Stimulated activated CD8-positive, alpha-beta memory T cell treated with anti-CD3 and anti-CD28 coated beads, Interleukin-2, amount 100 ng/mL, for 1 hour (primary cell): ENCODE measurements around the gene ADGRE1.
"Not testable (repeated sequence)": the region's sequence is repeated elsewhere in the genome, so short reads cannot be mapped to it uniquely, and the experiment has no call there.

Source experiments
- DNase-seq, 2 donors: peaks; one replicate each; pipeline ENCODE4 v3.0.0-alpha.2; 2020; ENCODE audit warnings: low read depth in 2 of 2

Gene ADGRE1, protein sequence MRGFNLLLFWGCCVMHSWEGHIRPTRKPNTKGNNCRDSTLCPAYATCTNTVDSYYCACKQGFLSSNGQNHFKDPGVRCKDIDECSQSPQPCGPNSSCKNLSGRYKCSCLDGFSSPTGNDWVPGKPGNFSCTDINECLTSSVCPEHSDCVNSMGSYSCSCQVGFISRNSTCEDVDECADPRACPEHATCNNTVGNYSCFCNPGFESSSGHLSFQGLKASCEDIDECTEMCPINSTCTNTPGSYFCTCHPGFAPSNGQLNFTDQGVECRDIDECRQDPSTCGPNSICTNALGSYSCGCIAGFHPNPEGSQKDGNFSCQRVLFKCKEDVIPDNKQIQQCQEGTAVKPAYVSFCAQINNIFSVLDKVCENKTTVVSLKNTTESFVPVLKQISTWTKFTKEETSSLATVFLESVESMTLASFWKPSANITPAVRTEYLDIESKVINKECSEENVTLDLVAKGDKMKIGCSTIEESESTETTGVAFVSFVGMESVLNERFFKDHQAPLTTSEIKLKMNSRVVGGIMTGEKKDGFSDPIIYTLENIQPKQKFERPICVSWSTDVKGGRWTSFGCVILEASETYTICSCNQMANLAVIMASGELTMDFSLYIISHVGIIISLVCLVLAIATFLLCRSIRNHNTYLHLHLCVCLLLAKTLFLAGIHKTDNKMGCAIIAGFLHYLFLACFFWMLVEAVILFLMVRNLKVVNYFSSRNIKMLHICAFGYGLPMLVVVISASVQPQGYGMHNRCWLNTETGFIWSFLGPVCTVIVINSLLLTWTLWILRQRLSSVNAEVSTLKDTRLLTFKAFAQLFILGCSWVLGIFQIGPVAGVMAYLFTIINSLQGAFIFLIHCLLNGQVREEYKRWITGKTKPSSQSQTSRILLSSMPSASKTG

DNA sequence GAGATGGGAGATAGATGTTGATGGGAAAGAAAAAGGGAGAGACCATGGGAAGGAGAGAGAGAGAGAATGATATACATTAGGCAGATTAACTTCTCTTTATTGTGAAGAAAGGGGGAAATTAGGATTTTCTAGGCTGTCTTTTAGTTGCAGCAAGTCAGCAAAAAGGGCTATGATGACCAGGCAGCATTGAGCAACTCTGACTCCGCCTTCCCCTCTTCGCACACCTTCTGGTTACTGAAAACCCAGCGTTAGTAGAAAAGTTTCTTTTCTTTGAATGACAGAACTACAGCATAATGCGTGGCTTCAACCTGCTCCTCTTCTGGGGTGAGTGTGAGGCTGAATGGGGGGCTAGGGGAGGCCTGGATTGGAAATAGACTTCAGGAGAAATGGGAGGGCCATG lies at the start of gene ADGRE1:
Gene ADGRE1 (plus strand): TSS at position 264 of the 400 bp plus-strand sequence. CDS start 30 bp downstream, at position 294.
- no peak for DNase-seq

DNA sequence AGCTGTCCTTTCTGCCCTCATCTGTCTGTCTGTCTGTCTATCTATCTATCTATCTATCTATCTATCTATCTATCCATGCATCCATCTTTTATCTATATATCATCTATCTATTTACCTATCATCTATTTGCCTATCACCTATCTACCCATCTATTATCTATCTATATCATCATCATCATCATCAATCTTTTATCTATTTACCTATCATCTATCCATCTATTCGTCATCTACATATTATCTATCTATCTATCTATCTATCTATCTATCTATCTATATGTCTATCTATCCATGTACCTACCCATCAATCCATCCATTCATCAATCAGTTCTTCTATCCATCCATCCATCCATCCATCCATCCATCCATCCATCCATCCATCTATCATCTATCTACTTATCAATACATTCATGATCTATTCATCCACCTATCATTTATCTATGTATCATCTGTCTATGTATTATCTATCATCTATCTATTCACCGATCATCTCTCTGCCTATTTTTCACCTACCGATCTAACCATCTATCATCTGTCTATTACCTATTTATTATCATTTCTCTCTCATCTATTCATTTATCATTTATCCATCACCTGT lies 49.2 kb upstream of the ADGRE1 start:
- DNase-seq: no peak

DNA sequence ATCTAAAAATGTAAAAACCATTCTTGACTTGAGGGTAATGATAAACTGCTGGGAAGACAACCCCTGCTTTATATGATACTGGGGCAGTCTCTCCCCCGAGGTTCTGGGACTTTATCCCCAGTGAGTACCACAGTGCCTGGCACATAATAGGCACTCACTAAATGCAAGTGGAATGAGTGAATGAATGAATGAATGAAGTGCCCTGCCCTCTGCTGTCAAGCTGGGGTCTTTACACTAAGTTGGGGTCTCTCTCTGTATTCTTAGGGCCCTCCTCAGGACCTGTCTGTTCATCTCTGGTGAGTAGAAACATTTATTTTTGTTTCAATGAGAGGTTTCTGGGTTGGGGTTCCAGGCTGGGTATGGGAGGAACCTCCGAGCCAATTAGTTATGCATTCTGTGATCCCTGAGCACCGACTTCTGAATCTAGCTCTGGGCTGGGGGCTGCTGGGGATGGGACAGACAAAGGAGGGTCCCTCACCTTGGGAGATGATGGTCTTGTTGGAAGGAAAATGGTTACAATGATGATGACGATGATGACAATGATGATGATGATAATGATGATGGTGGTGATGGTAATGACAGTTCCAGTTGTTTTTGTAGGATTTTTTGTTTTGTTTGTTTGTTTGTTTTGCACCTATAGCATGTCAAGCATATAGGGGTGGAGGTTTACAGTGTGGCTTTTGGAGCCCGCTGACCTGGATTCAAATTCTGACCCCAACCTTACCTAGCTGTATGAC lies 44.3 kb upstream of the ADGRE1 start:
- DNase-seq: no peak

DNA sequence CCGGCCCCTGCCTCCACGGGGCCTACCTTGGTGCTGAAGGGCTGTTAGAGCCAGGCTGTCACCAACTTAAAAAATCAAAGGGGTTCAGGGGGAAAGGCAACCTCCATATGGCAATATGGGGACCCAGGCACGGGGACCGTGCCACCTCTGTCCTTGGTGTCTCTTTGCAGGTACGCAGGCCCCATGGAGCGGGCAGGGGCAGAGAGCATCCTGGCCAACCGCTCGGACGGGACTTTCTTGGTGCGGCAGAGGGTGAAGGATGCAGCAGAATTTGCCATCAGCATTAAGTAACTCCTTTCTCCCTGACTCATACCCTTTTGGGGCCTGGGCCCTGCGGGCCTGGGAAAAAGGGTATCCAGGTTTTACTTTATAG lies 39.6 kb upstream of the ADGRE1 start:
- DNase-seq: no peak

DNA sequence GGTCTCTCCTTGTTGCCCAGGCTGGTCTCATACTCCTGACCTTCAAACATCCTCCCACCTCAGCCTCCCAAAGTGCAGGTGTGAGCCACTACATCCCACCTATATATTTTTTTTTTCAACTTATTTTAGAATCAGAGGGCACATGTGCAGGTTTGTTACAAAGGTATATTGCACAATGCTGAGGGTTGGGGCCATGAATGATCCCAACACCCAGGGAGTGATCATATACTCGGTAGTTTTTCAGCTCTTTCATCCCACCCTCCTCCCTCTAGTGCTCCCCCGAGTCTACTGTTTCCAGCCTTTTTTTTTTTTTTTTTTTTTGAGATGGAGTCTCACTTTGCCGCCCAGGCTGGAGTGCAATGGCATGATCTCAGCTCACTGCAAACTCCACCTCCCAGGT lies 38.4 kb upstream of the ADGRE1 start:
- DNase-seq: no peak

DNA sequence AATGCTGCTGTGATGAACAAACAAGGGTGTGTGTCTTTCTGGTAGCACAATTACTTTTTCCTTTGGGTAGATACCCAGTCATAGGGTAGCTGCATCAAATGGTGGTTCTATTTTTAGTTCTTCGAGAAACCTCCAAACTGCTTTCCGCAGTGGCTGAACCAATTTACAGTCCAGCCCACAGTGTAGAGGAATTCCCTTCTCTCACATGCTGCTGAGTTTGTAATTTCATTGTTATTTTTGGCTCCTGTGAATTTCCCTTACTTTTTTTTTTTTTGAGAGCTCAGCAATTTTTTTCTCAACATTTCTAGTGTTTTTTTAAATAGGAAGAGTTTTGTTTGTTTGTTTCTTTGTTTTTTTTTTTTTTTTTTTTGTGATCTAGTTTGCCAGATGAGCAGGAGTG lies 37.5 kb upstream of the ADGRE1 start:
- no peak for DNase-seq

DNA sequence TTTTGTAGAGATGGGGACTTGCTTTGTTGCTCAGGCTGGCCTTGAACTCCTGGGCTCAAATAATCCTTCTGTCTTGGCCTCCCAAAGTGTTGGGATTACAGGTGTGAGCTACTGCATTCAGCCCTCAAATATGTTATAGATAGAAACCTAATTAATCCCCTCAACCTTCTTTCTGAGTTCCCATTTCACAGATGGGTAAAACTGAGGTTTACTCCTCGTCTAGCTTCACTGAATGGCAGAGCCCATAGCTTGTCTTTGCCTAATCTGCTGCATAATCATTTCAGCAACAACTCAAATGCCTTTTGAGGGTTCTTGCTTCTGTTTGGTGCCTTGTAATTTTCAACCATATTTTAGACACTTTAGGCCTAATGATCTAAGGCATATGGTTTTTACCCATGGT lies 36.0 kb upstream of the ADGRE1 start:
- DNase-seq: no peak

DNA sequence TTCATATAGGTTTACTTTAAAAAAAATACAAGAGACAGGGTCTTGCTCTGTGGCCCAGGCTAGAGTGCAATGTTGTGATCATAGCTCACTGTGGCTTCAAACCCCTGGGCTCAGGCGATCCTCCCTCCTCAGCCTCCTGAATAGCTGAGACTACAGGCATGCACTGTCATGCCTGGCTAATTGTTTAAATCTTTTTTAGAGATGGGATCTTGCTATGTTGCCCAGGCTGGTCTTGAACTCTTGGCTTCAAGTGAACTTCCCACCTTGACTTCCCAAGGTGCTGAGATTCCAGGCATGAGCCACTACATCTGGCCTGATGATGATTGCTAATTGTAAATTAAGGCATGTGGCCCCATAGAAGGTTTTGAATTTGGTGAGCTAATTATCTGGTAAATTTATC lies 35.4 kb upstream of the ADGRE1 start:
- DNase-seq: no peak

DNA sequence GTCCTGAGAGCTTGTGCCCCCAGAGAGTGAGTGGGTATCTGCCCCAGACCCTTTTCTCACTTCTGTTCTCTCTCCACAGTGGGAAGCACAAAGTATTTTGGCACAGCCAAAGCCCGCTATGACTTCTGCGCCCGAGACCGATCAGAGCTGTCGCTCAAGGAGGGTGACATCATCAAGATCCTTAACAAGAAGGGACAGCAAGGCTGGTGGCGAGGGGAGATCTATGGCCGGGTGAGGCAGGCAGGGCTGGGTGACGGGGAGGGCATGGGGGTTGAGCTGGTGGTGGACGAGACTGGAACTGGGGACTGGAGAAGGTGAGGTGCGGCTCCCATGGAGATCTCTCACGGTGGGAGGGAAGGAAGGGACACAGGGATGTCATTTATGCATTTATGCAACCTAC lies 33.5 kb upstream of the ADGRE1 start:
- DNase-seq: no peak

DNA sequence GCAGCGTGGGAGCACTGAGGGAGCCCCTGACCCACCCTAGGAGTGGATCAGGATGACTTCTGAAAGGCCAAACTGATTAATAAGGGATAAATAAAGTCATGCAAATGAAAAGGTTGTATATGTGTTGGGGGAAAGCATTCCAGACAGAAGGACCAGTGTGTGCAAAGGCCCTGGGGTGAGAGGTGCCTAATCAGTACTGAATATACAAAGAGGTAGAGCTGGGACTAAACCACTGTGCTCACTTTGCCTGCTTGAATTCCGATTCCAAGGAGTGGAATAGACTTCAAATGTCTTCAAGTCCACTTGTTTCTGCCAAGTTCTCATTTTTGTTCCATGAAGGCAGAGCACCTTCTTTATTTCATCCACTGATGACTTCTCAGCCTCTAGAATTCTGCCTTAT lies 32.6 kb upstream of the ADGRE1 start:
- no peak for DNase-seq

DNA sequence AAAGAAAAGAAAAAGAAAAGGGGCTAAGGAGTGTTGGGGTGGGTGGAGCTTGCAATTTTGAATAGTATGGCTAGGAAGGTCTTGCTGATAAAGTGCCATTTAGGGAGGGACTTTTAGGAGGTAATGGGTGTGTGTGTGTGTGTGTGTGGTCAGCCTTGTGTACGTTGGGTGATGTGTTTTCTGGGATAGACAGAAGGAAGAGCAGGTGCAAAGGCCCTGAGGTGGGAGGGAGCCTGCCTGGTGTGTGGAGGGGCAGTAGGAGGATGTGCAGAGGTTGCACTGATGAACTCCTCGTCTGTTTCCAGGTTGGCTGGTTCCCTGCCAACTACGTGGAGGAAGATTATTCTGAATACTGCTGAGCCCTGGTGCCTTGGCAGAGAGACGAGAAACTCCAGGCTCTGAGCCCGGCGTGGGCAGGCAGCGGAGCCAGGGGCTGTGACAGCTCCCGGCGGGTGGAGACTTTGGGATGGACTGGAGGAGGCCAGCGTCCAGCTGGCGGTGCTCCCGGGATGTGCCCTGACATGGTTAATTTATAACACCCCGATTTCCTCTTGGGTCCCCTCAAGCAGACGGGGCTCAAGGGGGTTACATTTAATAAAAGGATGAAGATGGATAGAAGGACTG lies 30.5 kb upstream of the ADGRE1 start:
- no peak for DNase-seq

DNA sequence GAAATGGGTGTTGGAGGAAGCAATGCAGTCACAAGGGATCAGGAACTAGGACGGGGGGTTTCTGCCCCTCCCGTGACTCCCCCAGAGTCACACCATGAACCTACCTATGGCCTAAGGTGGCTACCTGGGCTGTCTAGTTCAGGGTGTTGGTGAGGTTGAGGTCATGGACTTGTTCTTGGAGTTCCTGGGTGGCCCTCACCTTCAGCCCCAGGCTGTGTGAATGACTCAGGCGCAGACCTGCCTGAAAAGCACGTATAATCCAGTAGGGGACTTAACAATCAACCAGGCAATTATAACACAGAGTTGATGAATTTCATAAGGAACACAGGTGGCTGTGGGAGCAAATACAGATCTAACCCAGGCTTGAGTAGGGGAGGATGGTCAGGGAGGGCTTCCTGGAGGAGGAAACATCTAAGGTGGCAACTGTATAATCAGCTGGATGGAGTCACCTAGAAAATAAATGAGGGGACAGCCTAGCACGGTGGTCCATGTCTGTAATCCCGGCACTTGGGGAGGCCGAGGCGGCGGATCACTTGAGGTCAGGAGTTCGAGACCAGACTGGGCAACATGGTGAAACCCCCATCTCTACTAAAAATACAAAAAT lies 25.6 kb upstream of the ADGRE1 start:
- no peak for DNase-seq

DNA sequence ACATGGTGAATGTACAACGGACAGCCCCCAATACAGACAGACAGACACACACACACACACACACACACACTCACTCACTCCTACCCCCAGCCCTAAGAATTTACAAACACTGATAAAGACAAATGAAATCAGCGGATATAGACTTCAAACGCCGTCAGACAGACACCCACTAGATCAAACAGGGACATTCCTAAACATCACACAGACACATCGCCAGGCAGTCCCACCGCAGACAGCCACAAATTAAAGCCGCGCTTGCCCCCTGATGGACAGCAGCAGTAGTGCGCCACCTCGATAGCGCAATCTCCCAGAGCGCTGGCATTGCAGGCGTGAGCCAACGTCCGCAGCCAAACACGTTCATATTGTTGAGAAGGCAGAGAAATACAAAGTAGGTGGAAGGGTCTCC lies 24.7 kb upstream of the ADGRE1 start:
- DNase-seq: peak; percentile 77 to 81

DNA sequence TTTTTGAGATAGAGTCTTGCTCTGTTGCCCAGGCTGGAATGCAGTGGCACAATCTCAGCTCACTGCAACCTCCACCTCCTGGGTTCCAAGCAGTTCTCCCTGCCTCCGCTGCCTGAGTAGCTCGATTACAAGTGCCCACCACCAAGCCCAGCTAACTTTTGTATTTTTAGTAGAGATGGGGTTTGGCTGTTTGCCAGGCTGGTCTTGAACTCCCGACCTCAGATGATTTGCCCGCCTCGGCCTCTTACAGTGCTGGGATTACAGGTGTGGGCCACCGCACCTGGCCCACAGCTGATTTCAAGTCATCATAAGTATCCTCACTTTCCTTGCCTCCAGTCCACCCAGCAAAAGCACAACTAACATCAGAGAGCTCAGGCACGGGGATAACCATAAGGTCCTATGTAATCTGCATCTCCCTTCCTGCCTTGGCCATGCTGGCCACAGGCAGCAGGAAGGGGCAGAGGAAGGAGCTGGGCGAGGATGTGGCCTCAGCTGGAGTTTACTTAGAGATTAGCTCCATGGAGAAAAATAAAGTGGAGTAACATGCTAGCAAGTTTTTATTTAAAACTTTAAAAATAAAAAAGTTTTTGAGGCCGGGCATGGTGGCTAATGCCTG lies 22.9 kb upstream of the ADGRE1 start:
- DNase-seq: no peak

DNA sequence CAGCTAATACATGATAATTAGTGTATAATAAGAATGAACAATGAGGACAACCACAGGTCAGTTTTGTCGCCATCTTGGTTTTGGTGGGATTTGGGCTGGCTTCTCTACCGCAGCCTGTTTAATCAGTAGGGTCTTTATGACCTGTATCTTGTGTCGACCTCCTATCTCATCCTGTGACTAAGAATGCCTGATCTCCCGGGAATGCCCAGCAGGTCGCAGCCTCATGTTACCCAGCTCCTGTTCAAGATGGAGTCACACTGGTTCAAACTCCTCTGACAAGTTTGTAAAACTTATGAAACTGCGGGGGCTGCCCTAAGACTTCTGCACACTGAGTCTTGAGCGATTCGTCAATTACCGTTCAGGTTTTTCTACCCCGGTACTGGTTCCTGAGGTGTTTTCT lies 21.5 kb upstream of the ADGRE1 start:
- DNase-seq: no peak

DNA sequence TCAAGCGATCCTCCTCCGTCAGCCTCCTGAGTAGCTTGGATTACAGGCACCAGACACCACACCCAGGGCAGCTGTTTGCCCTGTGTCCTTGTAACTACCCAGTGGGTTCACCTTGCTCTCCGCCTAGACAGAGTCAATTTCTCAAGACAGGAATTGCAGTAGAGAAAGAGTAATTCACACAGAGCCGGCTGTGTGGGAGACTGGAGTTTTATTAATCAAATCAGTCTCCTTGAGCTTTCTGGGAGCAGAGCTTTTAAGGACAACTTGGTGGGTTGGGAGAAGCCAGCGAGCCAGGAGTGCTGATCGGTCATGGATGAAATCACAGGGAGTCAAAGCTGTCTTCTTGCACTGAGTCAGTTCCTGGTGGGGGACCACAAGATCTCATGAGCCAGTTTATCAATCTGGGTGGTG lies 20.6 kb upstream of the ADGRE1 start:
- no peak for DNase-seq

DNA sequence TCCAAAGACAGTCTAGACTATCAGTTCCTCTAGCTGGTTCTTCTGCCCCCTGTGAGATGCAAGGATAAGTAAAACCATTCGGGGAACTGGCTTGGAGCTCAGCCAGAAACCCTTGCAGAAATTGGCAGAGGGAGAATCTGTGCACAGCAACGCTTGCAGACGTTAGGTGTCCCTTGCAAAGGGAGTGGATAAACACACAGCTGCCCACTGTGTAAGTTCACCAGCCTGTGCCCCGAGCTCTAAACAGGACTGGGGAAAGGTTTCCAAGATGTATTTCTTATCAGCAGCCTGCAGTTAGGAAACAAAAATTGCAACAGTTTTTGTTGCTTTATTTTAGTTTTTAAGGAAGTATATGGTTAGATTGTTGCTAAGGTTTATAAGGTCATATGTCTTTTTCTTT lies 19.0 kb upstream of the ADGRE1 start:
- DNase-seq: no peak

DNA sequence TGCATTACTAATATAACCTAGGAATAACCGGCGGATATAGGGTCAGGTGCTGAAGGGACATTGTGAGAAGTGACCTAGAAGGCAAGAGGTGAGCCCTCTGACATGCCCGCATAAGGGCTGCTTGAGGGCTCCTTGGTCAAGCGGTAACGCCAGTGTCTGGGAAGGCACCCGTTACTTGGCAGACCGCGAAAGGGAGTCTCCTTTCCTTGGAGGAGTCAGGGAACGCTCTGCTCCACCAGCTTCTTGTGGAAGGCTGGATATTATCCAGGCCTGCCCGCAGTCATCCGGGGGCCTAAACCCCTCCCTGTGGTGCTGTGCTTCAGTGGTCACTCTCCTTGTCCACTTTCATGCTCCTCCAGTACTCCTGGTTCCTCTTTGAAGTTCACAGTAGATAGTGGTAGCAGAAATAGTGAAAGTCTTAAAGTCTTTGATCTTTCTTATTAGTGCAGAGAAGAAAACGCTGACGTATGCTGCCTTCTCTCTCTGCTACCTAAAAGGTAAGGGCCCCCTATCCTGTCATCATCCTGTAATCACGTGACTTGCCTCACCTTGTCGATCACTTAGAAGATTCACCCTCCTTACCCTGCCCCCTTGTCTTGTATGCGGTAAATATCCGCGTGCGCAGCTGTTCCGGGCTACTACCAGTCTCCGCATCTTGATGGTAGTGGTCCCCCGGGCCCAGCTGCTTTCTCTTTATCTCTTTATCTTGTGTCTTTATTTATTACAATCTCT lies 18.1 kb upstream of the ADGRE1 start:
- not testable (repeated sequence) for DNase-seq

DNA sequence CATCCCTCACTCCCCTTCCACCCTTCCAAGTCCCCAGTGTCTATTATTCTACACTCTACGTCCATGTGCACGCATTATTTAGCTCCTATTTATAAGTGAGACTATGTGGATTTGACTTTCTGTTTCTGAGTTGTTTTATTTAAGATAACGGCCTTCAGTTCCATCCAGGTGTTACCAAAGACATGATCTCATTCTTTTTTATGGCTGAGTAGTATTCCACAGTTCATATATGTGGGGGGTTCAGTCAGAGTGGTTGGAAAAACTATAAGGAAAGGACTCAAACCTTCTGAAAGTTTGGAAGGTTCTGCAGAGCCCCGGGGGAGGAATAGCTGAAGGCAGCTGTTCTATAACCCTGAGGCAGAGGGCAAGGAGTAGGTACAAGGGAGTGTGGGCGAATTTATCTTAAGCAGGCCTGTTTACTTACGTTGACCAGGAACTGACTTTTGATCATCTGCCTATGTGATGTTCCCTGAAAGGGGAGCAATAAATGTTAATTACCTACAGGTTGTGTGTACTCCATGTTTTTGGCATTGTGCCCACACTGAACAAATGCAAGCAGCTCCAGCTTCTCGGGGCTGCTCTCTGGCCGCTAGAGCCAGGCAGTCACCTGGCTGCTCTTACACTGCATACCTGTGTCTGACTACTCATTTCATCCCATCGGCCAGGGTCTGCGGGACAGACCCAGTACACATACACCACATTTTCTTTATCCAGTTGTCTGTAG lies 13.5 kb upstream of the ADGRE1 start:
- no peak for DNase-seq
